HepG2 (cell line): Measurements from ENCODE around the gene GRB7. TPM values are rescaled to one million over a fixed set of nuclear protein-coding genes. Genes with fewer than 3 reads are reported as not detected.

Experiments
- ATAC-seq: fragments of 200-7000 bp; cut with Tn5 transposase; 3 replicates; pipeline ENCODE4 v1.9.1; 2020; ENCODE audit warnings: mild to moderate bottlenecking, moderate library complexity
- BruUV-seq: library from RNA; stranded (reverse); fragments of 400-500 nt; replicated peaks from 2 replicates; lab custom pipeline; 2021; lab: Mats Ljungman, UMichigan
- CTCF ChIA-PET: fragments of 300-600 bp; formaldehyde crosslinking; extraction: SDS; loops from one replicate; lab custom pipeline; 2021; ENCODE audit warnings: low total read pairs, inconsistent platforms, low intra/inter-chr PET ratio; lab: Yijun Ruan, JAX
- POLR2A ChIA-PET: fragments of 350-600 bp; sonication (Branson Sonifier 250); formaldehyde crosslinking; loops from one replicate; lab custom pipeline; 2020; ENCODE audit warnings: antibody characterized with exemption, inconsistent platforms; lab: Yijun Ruan, JAX
- DNase-seq: peaks from one replicate; pipeline ENCODE4 v3.0.0-alpha.2; 2015; ENCODE audit warnings: low spot score
- FAIRE-seq: peaks from 3 replicates; lab custom pipeline; 2011; peaks lifted over from hg19 to GRCh38; lab: Jason Lieb, UNC
- H2AFZ ChIP-seq: one replicate; pipeline ENCODE4 v1.6.1; 2011; ENCODE audit warnings: low read length, inconsistent platforms
- H3K27ac ChIP-seq: fragments of 300-600 bp; 3 replicates; pipeline ENCODE4 v1.8.0; 2011; ENCODE audit warnings: mixed run types, mild to moderate bottlenecking, mixed read lengths, low read length, inconsistent platforms; ENCODE audit not compliant: insufficient read depth; ENCODE audit errors: extremely low read length
- H3K27me3 ChIP-seq, 2 experiments: fragments of 200-600 bp in 1 of 2; 2 replicates in 1 of 2; 3 replicates in 1 of 2; pipeline versions ENCODE4 v1.6.0 to v1.8.0; 2011; ENCODE audit warnings: low read length in 2 of 2, mild to moderate bottlenecking in 2 of 2, moderate library complexity in 2 of 2, inconsistent platforms in 1 of 2; ENCODE audit not compliant: insufficient read depth in 2 of 2, control insufficient read depth in 1 of 2
- H3K36me3 ChIP-seq, 2 experiments: fragments of 200-600 bp in 1 of 2; replicated peaks in 1 of 2; 2 replicates in 1 of 2; 3 replicates in 1 of 2; pipeline versions ENCODE4 v1.5.1 to v1.8.0; 2011; ENCODE audit warnings: low read length in 2 of 2, inconsistent platforms in 1 of 2; ENCODE audit not compliant: insufficient read depth in 2 of 2, control insufficient read depth in 1 of 2
- H3K4me1 ChIP-seq: 2 replicates; pipeline ENCODE4 v1.5.1; 2012; ENCODE audit warnings: low read length, inconsistent platforms; ENCODE audit not compliant: insufficient read depth
- H3K4me2 ChIP-seq: 2 replicates; pipeline ENCODE4 v1.6.0; 2011; ENCODE audit warnings: low read depth, low read length, inconsistent platforms
- H3K4me3 ChIP-seq, 3 experiments: fragments of 200-600 bp in 1 of 3; sonication (generic), shearing (Covaris generic) in 1 of 3; replicated peaks in 1 of 3; 2 replicates each; pipeline ENCODE4 v1.5.1; 2011 to 2016; ENCODE audit warnings: low read length in 3 of 3, inconsistent platforms in 2 of 3, low read depth in 2 of 3, mild to moderate bottlenecking in 2 of 3, control low read depth in 1 of 3, mixed read lengths in 1 of 3; ENCODE audit not compliant: insufficient read depth in 1 of 3
- H3K79me2 ChIP-seq: one replicate; pipeline ENCODE4 v1.6.1; 2011; ENCODE audit warnings: low read length, inconsistent platforms; ENCODE audit not compliant: insufficient read depth
- H3K9ac ChIP-seq: 2 replicates; pipeline ENCODE4 v1.6.0; 2011; ENCODE audit warnings: mild to moderate bottlenecking, low read depth, low read length, inconsistent platforms; ENCODE audit not compliant: insufficient read depth
- H3K9me3 ChIP-seq: 2 replicates; pipeline ENCODE4 v1.5.1; 2012; ENCODE audit warnings: mild to moderate bottlenecking, low read length
- H4K20me1 ChIP-seq: 2 replicates; pipeline ENCODE4 v1.6.0; 2011; ENCODE audit warnings: inconsistent platforms, mild to moderate bottlenecking, low read length, moderate library complexity; ENCODE audit not compliant: insufficient read depth
- ASH2L ChIP-seq: fragments of 300-600, 200-600 bp; sonication (generic); IDR thresholded peaks from 2 replicates; pipeline ENCODE4 v1.7.0; 2017; ENCODE audit warnings: low read depth, mild to moderate bottlenecking, moderate library complexity, mixed read lengths, low read length; ENCODE audit not compliant: insufficient read length
- RBFOX2 ChIP-seq: fragments of 200-400 bp; formaldehyde crosslinking; IDR thresholded peaks from 2 replicates; pipeline ENCODE4 v1.6.1; 2017; ENCODE audit warnings: low read depth, mild to moderate bottlenecking, low read length
- TFAP4 ChIP-seq: sonication (generic); IDR thresholded peaks from 2 replicates; pipeline ENCODE4 v1.6.1; 2016; ENCODE audit warnings: low read depth, borderline replicate concordance
- ZNF619 ChIP-seq: sonication (generic); formaldehyde crosslinking; IDR thresholded peaks from 2 replicates; pipeline ENCODE4 v1.4.0; 2020; ENCODE audit warnings: mild to moderate bottlenecking, missing genetic modification reagents
- WGBS: methylation state at CpG from one replicate; pipeline ENCODE4 v1.1.6; 2017; ENCODE audit warnings: low lambda C conversion rate; 5-methylcytosine and 5-hydroxymethylcytosine counted together
- in situ Hi-C: cut with HindIII; loops from 2 replicates; pipeline ENCODE4 v1.10.0; 2017; ENCODE audit warnings: low pct_unique_long_range_greater_than_20kb; ENCODE audit not compliant: extremely low pct_ligation_motif_present
- intact Hi-C: fragments of 100-400 bp; cut with micrococcal nuclease; formaldehyde crosslinking; loops from one replicate; pipeline ENCODE4 v1.10.0; 2022; ENCODE audit not compliant: unreplicated experiment
- polyA plus RNA-seq, 8 experiments: library from polyadenylated mRNA; depleted of rRNA in 3 of 8; stranded (reverse) in 7 of 8; unstranded in 1 of 8; fragments of >200 nt; fragmentation: Illumina TruSeq in 4 of 8; extraction: Trizol in 4 of 8; gene quantifications; 2 replicates each; pipeline versions ENCODE4 v1.2.1 to v1.2.3, GENCODE V29; 2011 to 2016; ENCODE audit warnings: low read depth in 4 of 8, missing spikeins in 1 of 8, mixed read lengths in 1 of 8; ENCODE audit not compliant: insufficient read depth in 1 of 8
- total RNA-seq, 5 experiments: library from RNA; depleted of rRNA; stranded (reverse); fragments of >200 nt; fragmentation: Illumina TruSeq; extraction: Trizol; gene quantifications; 2 replicates each; pipeline ENCODE4 v1.2.3, GENCODE V29; 2016; ENCODE audit warnings: low read depth in 1 of 5
- TF ChIP-seq, protein P1 (sequence below): sonication (generic); formaldehyde crosslinking; IDR thresholded peaks from 2 replicates; pipeline ENCODE4 v1.5.0; 2020; ENCODE audit warnings: mild to moderate bottlenecking, low read depth, missing genetic modification reagents, borderline replicate concordance
- TF ChIP-seq, protein P2 (sequence below): IDR thresholded peaks from 2 replicates; pipeline ENCODE4 v1.6.1; 2012; ENCODE audit warnings: inconsistent platforms

GRB7 gene
- total and polyA plus RNA-seq, 2 of the 13 experiments (the other 11 are each of a cell fraction or from before 2014, with no cell fraction given), result 60.2 to 77.7 TPM

DNA sequence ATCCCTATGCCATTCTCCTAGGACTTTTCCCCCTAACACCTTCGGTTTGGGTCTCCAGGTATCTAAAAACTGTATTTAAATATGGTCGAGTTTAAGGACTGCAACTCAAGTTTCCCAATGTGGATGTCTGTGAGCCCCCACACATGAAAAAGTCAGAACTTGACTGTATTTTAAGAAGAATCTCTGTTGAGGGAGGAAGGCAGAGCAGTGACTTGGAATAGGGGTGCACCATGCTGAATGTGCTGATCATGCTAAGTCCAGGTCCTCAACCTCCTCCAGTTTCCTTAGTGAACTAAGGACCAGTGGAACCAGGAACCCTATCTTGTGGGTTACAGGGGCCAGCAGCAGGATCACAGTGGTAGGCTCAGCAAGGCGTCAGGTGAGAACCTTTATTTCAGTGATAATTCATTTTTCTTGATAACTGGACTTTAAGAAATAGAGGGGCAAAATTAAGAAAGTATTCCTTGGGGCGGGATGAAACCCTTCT, 19.5 kb downstream of the GRB7 start:
- in situ Hi-C loops, result no loop called here
- Histone ChIP-seq H3K27me3 (peaks cover 6 to 52% of the 10 kb centered on the region in 2 experiments), H3K9me3 (no peaks in the 10 kb centered on the region), H3K27ac (no peak overlapping the region), H2AFZ (no peak overlapping the region), H3K36me3 (no peaks in the 10 kb centered on the region), H3K79me2 (no peaks in the 10 kb centered on the region), H3K9ac (no peak overlapping the region), H4K20me1 (no peaks in the 10 kb centered on the region), H3K4me1 (peaks cover 55% of the 10 kb centered on the region), H3K4me3 (no peak overlapping the region), H3K4me2 (no peak overlapping the region)
- CTCF ChIA-PET, result no interaction called here
- TF ChIP-seq, protein P1, sequence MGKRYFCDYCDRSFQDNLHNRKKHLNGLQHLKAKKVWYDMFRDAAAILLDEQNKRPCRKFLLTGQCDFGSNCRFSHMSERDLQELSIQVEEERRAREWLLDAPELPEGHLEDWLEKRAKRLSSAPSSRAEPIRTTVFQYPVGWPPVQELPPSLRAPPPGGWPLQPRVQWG (CRISPR knock-in tag), result no peak
- TF ChIP-seq TFAP4, result no peak
- TF ChIP-seq RBFOX2, result no peak
- TF ChIP-seq ZNF619, result no peak
- BruUV-seq, result no TSS peak
- POLR2A ChIA-PET, result interaction anchor here (5.3 kb wide), 1 partner anchor 18 kb away, joined by 52 read pairs; no protein-coding TSS in a partner anchor
- DNase-seq, result no peak
- no peak for ATAC-seq
- 29% methylated on average over 4 of the region's 4 CpGs for WGBS
- intact Hi-C loops, result no loop called here
- no peak for FAIRE-seq

DNA sequence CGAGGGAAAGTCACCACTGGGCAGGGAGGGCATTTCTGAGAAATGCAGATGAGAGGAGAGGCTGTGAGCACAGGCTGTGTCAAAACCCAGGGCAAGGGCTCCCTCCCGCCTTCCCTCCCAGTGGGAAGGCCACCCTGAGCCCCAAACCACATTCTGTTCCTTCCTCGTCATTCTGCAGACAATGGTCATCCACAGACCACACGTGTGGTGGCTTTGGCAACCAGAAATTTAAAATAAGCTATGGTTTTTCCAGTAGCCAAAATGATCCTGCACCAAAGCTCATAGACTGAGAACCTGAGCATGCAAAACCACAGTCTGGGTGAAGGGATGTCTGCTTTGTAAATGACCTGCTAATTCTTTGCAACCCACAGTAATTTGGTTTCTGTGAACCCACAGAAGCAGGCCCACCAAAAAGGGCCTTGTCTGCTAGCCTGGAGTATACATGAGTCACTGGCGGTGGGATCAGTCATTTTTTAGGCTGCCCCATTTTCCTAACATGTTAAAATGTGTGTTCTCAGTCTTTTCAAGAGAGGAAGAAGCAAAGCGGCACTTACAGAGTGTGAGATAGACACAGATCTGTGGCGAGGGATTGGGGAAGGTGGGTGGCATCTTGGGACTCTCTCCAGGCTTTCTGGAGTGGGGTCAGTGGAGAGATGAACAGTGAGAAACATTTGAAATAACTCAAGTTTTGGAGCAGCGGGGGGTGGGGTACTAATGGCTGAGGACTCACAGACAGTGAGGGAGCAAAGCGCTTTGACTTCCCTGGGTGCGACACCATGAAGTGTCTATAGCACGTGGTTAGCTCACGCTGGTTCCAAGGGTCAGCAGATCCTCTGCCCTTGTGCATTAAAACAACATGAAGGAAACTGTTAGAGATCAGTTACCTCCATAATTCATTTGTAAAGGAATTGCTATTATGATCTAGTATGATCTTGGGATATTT, 20.5 kb downstream of the GRB7 start:
- WGBS, result 32% methylated on average over 12 of the region's 12 CpGs
- ChIA-PET POLR2A (no interaction called here), CTCF (no interaction called here)
- no peak for ATAC-seq
- Histone ChIP-seq H3K4me1 (peaks cover 45% of the 10 kb centered on the region), H2AFZ (no peak overlapping the region), H4K20me1 (no peaks in the 10 kb centered on the region), H3K36me3 (no peaks in the 10 kb centered on the region), H3K9me3 (no peaks in the 10 kb centered on the region), H3K9ac (no peak overlapping the region), H3K27ac (no peak overlapping the region), H3K79me2 (no peaks in the 10 kb centered on the region), H3K4me3 (no peak overlapping the region), H3K4me2 (no peak overlapping the region), H3K27me3 (peaks cover 7 to 59% of the 10 kb centered on the region in 2 experiments)
- intact Hi-C loops (no loop called here), in situ Hi-C loops (no loop called here)
- no peak for DNase-seq
- BruUV-seq, result no TSS peak
- no peak for FAIRE-seq
- no peak for TF ChIP-seq ASH2L
- TF ChIP-seq, protein P2, sequence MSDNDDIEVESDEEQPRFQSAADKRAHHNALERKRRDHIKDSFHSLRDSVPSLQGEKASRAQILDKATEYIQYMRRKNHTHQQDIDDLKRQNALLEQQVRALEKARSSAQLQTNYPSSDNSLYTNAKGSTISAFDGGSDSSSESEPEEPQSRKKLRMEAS, result peak; percentile 82
